Neuronal stem cell (in vitro differentiated cells): Measurements from ENCODE around the gene ANKRD65.
A peak's percentile ranks its signal among the peaks of the same experiment; 100 is the strongest.

Source experiments
- DNase-seq: peaks from one replicate; pipeline ENCODE4 v3.0.0-alpha.2; 2013; ENCODE audit warnings: low spot score
- H2AFZ ChIP-seq: one replicate; pipeline ENCODE4 v1.6.1; 2013; ENCODE audit warnings: mild to moderate bottlenecking, low read length, inconsistent platforms
- H2AK5ac ChIP-seq: 2 replicates; pipeline ENCODE4 v1.6.1; 2013; ENCODE audit warnings: low read depth, mild to moderate bottlenecking, inconsistent platforms, low read length, moderate library complexity, mixed read lengths
- H2BK120ac ChIP-seq: 2 replicates; pipeline ENCODE4 v1.6.1; 2013; ENCODE audit warnings: low read depth, mild to moderate bottlenecking, inconsistent platforms, low read length, moderate library complexity, mixed read lengths
- H2BK12ac ChIP-seq: one replicate; pipeline ENCODE4 v1.6.1; 2013; ENCODE audit warnings: low read length, inconsistent platforms
- H2BK15ac ChIP-seq: 2 replicates; pipeline ENCODE4 v1.6.1; 2013; ENCODE audit warnings: mild to moderate bottlenecking, low read length, inconsistent platforms, mixed read lengths
- H2BK5ac ChIP-seq: one replicate; pipeline ENCODE4 v1.6.1; 2013; ENCODE audit warnings: inconsistent platforms, mild to moderate bottlenecking, low read length, moderate library complexity
- H3K14ac ChIP-seq: one replicate; pipeline ENCODE4 v1.6.1; 2013; ENCODE audit warnings: low read length, inconsistent platforms
- H3K18ac ChIP-seq: 2 replicates; pipeline ENCODE4 v1.6.1; 2013; ENCODE audit warnings: low read length, inconsistent platforms
- H3K23ac ChIP-seq: 2 replicates; pipeline ENCODE4 v1.6.1; 2013; ENCODE audit warnings: low read depth, mild to moderate bottlenecking, mixed read lengths, low read length, inconsistent platforms; ENCODE audit not compliant: poor library complexity
- H3K27ac ChIP-seq: replicated peaks from 3 replicates; pipeline ENCODE4 v1.5.1; 2013; ENCODE audit warnings: low read length, inconsistent platforms
- H3K27me3 ChIP-seq, 3 experiments: 2 replicates each; pipeline ENCODE4 v1.6.1; 2013; ENCODE audit warnings: low read length in 3 of 3, mild to moderate bottlenecking in 2 of 3, inconsistent platforms in 1 of 3, low read depth in 1 of 3, mixed read lengths in 1 of 3, moderate library complexity in 1 of 3; ENCODE audit not compliant: control insufficient read depth in 3 of 3, insufficient read depth in 3 of 3
- H3K36me3 ChIP-seq, 2 donors: replicated peaks in 1 of 2; 2 replicates each; pipeline ENCODE4 v1.6.1; 2013; ENCODE audit warnings: low read length in 2 of 2; ENCODE audit not compliant: control insufficient read depth in 2 of 2, insufficient read depth in 2 of 2
- H3K4ac ChIP-seq: 2 replicates; pipeline ENCODE4 v1.6.1; 2013; ENCODE audit warnings: inconsistent platforms, mild to moderate bottlenecking, low read length, moderate library complexity
- H3K4me1 ChIP-seq, 2 donors: 1 replicate in 1 of 2; 2 replicates in 1 of 2; pipeline ENCODE4 v1.6.1; 2013; ENCODE audit warnings: low read length in 2 of 2, low read depth in 1 of 2; ENCODE audit not compliant: control insufficient read depth in 2 of 2, insufficient read depth in 1 of 2
- H3K4me2 ChIP-seq: one replicate; pipeline ENCODE4 v1.6.1; 2013; ENCODE audit warnings: mild to moderate bottlenecking, low read length, inconsistent platforms; ENCODE audit not compliant: insufficient read depth, poor library complexity, severe bottlenecking
- H3K4me3 ChIP-seq, 2 donors: 2 replicates each; pipeline ENCODE4 v1.5.1; 2013; ENCODE audit warnings: low read length in 2 of 2, mild to moderate bottlenecking in 2 of 2, inconsistent platforms in 1 of 2, moderate library complexity in 1 of 2
- H3K79me1 ChIP-seq: one replicate; pipeline ENCODE4 v1.6.1; 2013; ENCODE audit warnings: low read depth, mild to moderate bottlenecking, inconsistent platforms, low read length, moderate library complexity
- H3K9ac ChIP-seq: one replicate; pipeline ENCODE4 v1.6.1; 2013; ENCODE audit warnings: mild to moderate bottlenecking, low read depth, low read length, inconsistent platforms; ENCODE audit not compliant: poor library complexity
- H3K9me3 ChIP-seq, 2 donors: replicated peaks in 1 of 2; 2 replicates each; pipeline versions ENCODE3 to v1.6.1; 2013; ENCODE audit warnings: low read length in 2 of 2, mild to moderate bottlenecking in 2 of 2, inconsistent platforms in 1 of 2, low read depth in 1 of 2, mixed read lengths in 1 of 2, moderate library complexity in 1 of 2; ENCODE audit not compliant: control insufficient read depth in 2 of 2, insufficient read depth in 1 of 2
- H4K8ac ChIP-seq: one replicate; pipeline ENCODE4 v1.6.1; 2013; ENCODE audit warnings: low read depth, mild to moderate bottlenecking, inconsistent platforms, low read length, moderate library complexity
- H4K91ac ChIP-seq: one replicate; pipeline ENCODE4 v1.6.1; 2013; ENCODE audit warnings: low read length, low read depth, mild to moderate bottlenecking, inconsistent platforms; ENCODE audit not compliant: poor library complexity
- WGBS, 2 donors: extraction: QIAGEN DNeasy Blood & Tissue Kit; methylation state at CpG; one replicate each; pipeline ENCODE4 v1.1.7; 2013; ENCODE audit warnings: missing lambda C conversion rate in 2 of 2, mixed read lengths in 1 of 2; ENCODE audit not compliant: insufficient read length in 2 of 2, insufficient replicate concordance in 1 of 2; ENCODE audit errors: extremely low coverage in 2 of 2; 5-methylcytosine and 5-hydroxymethylcytosine counted together

ANKRD65 gene

GRCh38 chr1:1419813-1420653 lies 1.0 kb downstream of the ANKRD65 start:
- Histone ChIP-seq H3K14ac (peak overlapping the region; percentile 71), H2BK120ac (peak overlapping the region; percentile 38), H2AK5ac (peak overlapping the region; percentile 97), H4K91ac (peak overlapping the region; percentile 53), H2AFZ (no peak overlapping the region), H3K79me1 (peaks cover 2% of the 10 kb centered on the region), H3K36me3 (no peaks in the 10 kb centered on the region), H3K27ac (no peak overlapping the region), H3K23ac (peak overlapping the region; percentile 4), H2BK5ac (peak overlapping the region; percentile 90), H3K4me3 (peak overlapping the region in 1 of 2 donors; percentile 55), H2BK15ac (peak overlapping the region; percentile 90), H4K8ac (peak overlapping the region; percentile 43), H3K9ac (peak overlapping the region; percentile 86), H3K9me3 (no peaks in the 10 kb centered on the region), H3K18ac (peak overlapping the region; percentile 94), H3K4me2 (peak overlapping the region; percentile 54), H3K4ac (peak overlapping the region; percentile 26), H3K4me1 (peaks cover 10 to 38% of the 10 kb centered on the region in 2 donors), H2BK12ac (peak overlapping the region; percentile 90), H3K27me3 (peaks cover 0 to 3% (median 0%) of the 10 kb centered on the region in 3 experiments)
- DNase-seq = no peak
- no CpG with 5 or more reads among the region's 112 CpGs for WGBS, 2 donors

GRCh38 chr1:1419363-1419812 lies 1.7 kb downstream of the ANKRD65 start:
- H2AK5ac ChIP-seq = peak overlapping the region; percentile 97
- peaks cover 10 to 34% of the 10 kb centered on the region in 2 donors for H3K4me1 ChIP-seq
- H2BK12ac ChIP-seq = peak overlapping the region; percentile 90
- no peaks in the 10 kb centered on the region for H3K9me3 ChIP-seq
- H3K14ac ChIP-seq = no peak overlapping the region
- no CpG with 5 or more reads among the region's 21 CpGs for WGBS, 2 donors
- no peak overlapping the region for H3K4me3 ChIP-seq
- H2BK15ac ChIP-seq = peak overlapping the region; percentile 62
- H4K8ac ChIP-seq = peak overlapping the region; percentile 72
- H3K79me1 ChIP-seq = peaks cover 2% of the 10 kb centered on the region
- peak overlapping the region; percentile 93 for H3K23ac ChIP-seq
- H3K4me2 ChIP-seq = peak overlapping the region; percentile 54
- H3K27ac ChIP-seq = no peak overlapping the region
- peak overlapping the region; percentile 90 for H2BK5ac ChIP-seq
- peak overlapping the region; percentile 86 for H3K9ac ChIP-seq
- H3K27me3 ChIP-seq = peaks cover 0 to 3% (median 0%) of the 10 kb centered on the region in 3 experiments
- peak overlapping the region; percentile 94 for H3K18ac ChIP-seq
- peak overlapping the region; percentile 85 for H4K91ac ChIP-seq
- DNase-seq = no peak
- H3K36me3 ChIP-seq = no peaks in the 10 kb centered on the region
- peak overlapping the region; percentile 16 for H2BK120ac ChIP-seq
- peak overlapping the region; percentile 66 for H3K4ac ChIP-seq
- H2AFZ ChIP-seq = peak overlapping the region; percentile 79

GRCh38 chr1:1418464-1419362 lies 2.4 kb downstream of the ANKRD65 start:
- Histone ChIP-seq H3K9ac (peak overlapping the region; percentile 77), H3K4me3 (no peak overlapping the region), H4K91ac (peak overlapping the region; percentile 85), H3K4ac (peak overlapping the region; percentile 66), H3K18ac (peak overlapping the region; percentile 94), H4K8ac (peak overlapping the region; percentile 72), H2BK5ac (peak overlapping the region; percentile 90), H3K23ac (peak overlapping the region; percentile 93), H2BK120ac (peak overlapping the region; percentile 16), H3K27ac (no peak overlapping the region), H3K79me1 (peaks cover 2% of the 10 kb centered on the region), H2BK15ac (peak overlapping the region; percentile 62), H3K14ac (no peak overlapping the region), H3K9me3 (no peaks in the 10 kb centered on the region), H2BK12ac (peak overlapping the region; percentile 90), H2AFZ (peak overlapping the region; percentile 79), H3K27me3 (peaks cover 0 to 3% (median 0%) of the 10 kb centered on the region in 3 experiments), H3K4me1 (peaks cover 10 to 34% of the 10 kb centered on the region in 2 donors), H3K36me3 (no peaks in the 10 kb centered on the region), H3K4me2 (no peak overlapping the region), H2AK5ac (peak overlapping the region; percentile 97)
- WGBS, 2 donors = no CpG with 5 or more reads among the region's 26 CpGs
- no peak for DNase-seq
